Retina (tissue), 1 donor: ENCODE measurements around the gene MAMDC2.
A peak's percentile ranks its signal among the peaks of the same experiment; 100 is the strongest.
"Not testable (repeated sequence)": the region's sequence is repeated elsewhere in the genome, so short reads cannot be mapped to it uniquely, and the experiment has no call there.

Source experiments
- DNase-seq: peaks from one replicate; pipeline ENCODE4 v3.0.0-alpha.2; 2016

MAMDC2 gene

DNA sequence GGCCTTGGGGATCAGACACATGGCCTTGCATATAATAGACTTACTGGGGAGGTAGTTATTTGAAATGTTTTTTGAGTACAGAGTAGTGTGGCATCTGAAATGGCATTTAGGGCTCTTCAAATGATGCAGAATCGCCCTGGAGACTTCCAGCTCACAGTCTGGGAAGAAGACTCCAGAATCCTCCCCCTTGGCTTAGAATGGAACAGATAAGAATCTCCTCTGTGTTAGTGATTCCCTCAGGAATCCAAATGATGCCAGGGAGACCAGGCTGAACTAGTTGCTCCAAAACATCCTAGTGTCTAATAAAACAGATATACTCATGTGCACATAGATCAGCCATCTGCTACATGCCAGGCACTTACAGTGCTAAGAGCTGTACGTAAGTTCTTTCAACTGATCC is 176.6 kb downstream of the MAMDC2 start:
- DNase-seq: no peak

DNA sequence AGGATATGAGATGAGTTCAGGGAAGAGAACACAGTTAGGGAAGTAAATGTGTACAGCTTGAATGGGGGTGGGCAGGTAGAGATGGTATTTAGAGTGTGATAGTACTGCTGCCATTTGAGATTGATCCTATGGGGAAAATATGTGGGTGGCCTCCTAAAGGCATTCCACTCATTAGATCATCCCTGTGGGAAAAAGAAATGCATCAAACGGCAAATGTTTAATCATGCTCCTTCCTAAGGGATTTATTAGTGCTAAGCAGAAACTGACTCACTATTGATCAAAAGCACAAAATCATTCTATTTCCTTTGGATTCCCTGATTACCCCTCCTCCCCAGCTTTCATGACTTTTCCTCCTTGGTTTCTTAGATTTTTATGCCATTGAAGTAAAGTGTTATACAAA is 178.7 kb downstream of the MAMDC2 start:
- no peak for DNase-seq

DNA sequence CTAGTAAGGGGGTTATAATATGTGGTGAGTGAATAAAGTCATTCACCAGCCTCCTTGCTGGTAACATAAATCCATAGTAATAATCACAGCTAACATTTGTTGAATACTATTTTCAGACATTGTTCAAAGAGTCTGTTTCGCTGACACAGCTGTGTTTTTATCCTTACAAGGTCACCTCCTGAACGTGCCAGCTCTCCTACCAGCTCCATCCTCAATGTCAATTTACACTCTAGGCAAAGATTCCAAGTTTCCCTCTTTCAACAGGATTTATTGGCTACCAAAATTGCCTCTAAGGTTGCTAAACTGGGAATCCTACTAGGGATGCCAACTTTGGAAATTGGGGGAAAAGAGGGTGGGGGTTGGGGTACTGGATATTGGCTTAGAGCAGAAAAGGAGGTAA is 184.5 kb downstream of the MAMDC2 start:
- DNase-seq: no peak

DNA sequence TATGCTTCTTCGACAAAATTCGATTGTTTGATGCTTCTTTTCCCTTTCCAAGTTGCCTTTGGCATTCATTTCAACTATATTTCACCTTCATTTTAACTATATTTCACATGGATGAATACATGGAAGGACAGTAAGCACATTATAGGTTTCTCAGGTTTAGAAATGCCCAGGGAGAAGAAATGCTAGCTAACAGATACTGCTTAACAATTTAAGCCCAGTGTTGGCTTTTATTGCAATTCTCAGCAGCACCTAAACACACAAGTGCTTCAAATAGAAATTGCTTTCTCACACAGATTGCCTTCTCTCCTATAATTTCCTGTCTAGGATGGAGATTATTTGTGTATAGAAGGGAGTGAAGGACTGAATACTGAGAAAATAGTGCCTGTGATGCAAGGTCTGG is 185.0 kb downstream of the MAMDC2 start:
- no peak for DNase-seq

DNA sequence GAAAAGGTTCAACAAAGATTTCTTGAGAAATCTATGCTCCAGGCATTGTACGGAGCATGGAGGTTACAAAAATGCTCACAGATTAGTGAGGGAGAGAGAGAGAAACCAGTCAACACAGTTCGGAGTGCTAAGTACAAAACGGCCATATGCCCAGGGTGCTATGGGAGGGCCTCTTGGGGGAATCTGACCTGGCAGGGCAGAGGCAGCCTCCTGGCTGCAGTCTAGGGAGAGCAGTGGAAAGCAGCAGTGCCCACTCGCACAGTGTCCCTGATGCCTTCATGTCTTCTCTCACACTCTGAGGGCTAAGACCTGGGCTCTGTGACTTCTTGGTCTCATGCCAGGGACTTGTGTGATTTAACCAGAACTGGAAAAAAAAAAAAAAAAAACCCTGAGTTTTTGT is 185.4 kb downstream of the MAMDC2 start:
- DNase-seq: peak; percentile 42

DNA sequence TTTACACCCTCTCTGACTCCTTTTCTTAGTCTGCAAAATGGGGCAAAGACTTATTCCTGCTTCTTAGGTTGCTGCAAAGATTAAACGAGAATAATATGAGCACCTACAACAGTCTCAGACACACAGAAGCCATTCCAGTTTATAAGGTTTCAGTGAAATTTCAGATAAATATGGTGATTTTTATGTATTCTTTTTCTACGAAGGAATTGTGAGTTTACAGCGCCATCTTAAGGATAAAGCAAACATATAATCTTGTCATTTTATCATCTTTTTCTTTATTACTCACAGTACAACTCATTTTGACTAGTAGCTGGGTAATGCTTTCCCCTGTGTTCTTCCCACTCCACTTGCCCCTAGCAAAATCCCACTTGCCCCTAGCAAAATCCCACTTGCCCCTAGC is 185.9 kb downstream of the MAMDC2 start:
- no peak for DNase-seq

DNA sequence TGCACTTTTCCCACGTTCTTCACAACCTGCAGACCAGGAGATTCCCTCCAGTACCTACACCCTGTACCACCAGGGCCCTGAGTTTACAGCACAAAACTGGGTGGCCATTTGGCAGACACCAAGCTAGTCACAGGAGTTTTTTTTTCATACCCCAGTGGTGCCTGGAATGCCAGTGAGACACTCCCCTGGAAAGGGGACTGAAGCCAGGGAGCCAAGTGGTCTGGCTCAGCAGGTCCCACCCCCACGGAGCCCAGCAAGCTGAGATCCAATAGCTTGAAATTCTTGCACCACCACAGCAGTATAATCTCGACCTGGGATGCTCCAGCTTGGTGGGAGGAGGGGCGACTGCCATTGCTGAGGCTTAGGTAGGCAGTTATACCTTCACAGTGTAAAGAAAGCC is 188.8 kb downstream of the MAMDC2 start:
- DNase-seq: no peak

DNA sequence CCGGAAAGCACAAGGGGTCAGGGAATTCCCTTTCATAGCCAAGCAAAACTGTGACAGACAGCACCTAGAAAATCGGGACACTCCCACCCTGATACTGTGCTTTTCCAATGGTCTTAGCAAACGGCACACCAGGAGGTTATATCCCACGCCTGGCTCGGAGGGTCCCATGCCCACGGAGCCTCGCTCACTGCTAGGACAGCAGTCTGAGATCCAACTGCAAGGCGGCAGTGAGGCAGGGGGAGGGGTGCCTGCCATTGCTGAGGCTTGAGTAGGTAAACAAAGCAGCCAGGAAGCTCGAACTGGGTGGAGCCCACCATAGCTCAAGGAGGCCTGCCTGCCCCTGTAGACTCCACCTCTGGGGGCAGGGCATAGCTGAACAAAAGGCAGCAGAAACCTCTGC is 190.6 kb downstream of the MAMDC2 start:
- not testable (repeated sequence) for DNase-seq

DNA sequence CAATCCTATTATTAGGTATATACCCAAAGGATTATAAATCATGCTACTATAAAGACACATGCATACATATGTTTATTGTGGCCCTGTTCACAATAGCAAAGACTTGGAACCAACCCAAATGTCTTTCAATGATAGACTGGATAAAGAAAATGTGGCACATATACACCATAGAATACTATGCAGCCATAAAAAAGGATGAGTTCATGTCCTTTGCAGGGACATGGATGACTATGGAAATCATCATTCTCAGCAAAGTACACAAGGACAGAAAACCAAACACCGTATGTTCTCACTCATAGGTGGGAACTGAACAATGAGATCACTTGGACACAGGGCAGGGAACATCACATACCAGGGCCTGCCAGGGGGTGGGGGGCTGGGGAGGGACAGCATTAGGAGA is 202.3 kb downstream of the MAMDC2 start:
- DNase-seq: not testable (repeated sequence)

DNA sequence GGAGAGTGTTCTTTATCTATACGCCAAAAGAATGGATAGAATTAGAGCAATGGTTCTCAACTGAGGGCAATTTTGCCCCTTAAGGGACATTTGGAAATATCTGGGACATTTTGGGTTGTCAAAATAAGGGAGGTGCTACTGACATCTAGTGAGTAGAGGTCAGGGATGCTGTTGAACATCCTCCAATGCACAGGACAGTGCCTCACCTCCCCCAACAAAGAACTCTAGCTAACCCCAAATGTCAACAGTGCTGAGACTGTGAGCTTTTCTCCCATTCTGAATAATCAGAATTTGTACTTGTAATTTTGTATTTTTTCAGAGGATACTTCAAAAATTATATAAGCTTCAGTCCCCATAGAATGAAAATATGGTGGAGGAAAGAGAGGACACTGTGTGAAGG is 206.6 kb downstream of the MAMDC2 start:
- no peak for DNase-seq

DNA sequence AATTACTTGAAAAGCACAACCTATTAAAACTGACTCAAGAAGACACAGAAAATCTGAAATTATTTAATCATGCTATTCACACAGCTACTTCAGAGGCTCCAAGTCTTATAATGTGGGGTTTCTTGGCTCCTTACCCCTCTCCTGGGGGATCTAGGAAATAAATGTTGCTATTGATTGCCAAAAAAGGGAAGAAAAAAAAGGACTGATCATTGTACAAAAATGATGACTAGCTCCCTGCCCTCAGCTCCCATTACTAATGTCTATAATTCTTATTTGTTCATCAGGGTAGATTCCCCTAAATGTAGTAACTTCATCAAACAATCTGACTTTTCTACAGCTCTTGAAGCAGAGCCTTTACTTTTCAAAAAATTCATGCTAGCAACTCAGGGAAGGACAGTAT is 211.8 kb downstream of the MAMDC2 start:
- no peak for DNase-seq

DNA sequence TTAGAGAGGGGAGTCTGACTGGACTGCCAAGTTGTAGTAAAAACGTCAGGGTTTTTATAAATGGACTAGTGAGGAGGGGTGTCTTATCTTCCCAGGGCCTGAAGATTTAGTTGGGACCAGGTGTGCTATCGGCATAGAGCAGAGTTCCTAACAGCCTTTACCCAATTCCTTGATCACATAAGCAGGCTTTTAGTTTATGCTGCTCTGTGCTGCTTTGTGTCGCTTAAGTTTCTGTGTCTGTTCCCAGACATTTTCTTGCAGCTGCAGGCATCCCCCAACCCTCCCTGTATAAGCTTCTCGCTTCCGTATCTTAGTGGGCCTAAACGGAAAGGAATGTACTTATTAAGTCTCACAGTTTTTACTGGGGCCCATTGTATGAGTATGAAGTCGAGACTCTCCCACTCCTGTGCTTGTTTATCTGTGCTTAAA is 212.5 kb downstream of the MAMDC2 start:
- DNase-seq: peak; percentile 17

DNA sequence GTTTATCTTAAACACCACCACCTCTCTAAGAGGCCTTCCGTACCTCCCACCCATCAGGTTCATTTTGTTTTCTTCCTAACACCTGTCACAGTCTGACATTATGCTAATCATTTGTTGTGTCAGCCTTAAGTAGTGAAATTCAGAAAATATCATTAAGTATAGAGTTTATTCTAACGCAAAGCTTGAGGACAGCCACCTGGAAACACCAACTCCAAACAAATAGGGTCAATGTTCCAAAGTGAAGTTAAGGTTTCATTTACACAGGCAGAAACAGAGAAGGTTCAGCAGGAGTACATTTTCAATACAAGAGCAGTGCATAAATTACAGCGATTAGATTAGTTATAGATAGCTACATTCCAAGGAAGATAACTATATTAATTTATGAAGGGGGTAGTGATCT is 213.9 kb downstream of the MAMDC2 start:
- no peak for DNase-seq

DNA sequence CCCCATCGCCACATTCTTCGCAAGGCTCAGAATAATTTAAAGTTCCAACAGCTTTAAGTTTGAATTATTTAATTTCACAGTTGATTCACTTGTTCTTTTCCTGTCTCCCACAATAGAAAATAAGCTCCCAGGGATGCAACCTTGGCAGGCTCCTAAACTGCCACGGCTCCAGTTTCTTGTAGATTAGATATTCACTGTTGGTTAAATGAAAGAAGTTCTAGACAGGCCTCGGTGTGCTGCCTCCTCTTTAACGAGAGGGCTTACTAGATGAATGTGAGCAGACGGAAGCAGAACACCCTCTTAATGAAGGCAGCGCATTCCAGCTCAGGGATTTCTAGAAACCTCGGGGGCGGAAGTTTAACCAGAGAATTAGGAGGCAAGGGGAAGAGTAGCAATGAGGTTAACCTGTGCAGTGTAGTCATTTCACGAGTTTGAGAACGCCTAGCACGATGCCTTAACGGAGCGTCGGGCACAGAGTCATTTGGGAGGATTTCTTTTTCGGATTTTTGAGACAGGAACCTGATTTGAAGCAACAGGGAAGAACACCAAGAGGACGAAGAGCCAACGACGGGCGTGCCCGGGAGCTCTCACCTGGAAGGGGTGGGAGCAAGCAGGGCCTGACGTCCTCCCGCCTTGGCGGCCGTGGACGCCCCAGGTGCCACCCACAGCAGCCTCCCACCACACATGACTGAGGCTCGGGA is 214.5 kb downstream of the MAMDC2 start:
- DNase-seq: no peak

DNA sequence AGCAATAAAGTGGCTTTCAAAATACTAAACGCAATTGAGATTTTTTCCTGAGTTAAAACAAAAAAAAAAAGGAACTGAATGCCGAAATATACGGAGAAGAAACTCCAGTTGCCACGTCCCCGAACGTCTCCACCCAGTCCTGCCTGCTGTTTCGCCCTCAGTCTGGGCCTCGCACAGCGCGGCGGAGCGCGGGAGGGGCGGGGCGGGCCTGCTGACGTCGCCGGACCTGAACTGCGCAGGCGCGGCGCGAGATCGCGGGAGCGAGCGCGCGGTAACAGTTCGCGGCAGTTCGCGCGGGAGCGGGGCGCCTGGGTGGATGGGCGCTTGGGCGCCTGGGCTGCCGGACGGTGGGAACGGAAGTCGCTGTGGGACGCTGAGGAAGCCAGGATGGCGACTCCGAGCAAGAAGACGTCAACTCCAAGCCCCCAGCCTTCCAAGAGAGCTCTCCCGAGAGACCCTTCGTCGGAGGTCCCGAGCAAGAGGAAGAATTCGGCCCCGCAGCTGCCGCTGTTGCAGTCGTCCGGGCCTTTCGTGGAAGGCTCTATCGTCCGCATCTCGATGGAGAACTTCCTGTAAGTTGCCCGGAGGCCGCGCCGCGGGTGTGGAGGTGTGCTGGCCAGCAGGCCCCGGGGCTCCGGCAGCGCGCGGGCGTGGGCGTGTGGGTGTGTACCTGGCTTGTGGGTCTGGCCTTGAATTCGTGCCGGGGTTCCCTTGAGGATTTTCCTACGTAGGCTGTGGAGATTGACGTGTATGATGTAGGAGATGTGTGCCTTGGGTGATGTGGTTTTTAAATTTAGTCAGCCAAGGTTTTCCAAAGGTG is 215.3 kb downstream of the MAMDC2 start, which contains the start of gene SMC5:
TSS of gene SMC5 (plus strand) at position 287 of the 820 bp plus-strand sequence. CDS start at position 388, 101 bp downstream.
- DNase-seq: peak; percentile 97

DNA sequence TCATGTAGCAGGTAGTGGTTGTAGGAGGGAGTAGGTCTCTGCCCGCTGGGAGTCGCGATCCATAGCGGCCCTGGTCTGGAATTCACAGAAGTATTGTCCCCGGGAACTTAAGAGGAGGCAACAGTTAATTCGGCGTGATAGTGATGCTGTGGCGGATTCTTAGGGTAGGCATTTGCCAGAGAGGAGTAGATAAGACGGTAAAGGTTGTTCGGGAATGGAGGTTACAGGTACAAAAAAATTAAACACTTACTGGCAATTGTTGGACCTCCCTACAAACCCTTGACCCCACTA is 215.8 kb downstream of the MAMDC2 start:
- DNase-seq: no peak

DNA sequence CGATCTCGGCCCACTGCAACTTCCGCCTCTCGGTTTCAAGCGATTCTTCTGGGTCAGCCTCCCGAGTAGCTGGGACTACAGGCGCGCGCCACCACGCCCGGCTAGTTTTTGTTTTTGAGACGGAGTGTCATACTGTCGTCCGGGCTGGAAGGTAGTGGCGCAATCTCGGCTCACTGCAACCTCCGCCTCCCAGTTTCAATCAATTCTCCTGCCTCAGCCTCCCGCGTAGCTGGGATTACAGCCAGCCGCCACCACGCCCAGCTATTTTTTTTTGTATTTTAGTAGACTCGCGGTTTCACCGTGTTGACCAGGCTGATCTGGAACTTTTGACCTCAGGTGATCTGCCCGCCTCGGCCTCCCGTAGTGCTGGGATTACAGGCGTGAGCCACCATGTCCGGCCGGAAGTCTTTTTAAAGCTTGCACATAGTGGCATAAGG is 216.4 kb downstream of the MAMDC2 start:
- DNase-seq: no peak

DNA sequence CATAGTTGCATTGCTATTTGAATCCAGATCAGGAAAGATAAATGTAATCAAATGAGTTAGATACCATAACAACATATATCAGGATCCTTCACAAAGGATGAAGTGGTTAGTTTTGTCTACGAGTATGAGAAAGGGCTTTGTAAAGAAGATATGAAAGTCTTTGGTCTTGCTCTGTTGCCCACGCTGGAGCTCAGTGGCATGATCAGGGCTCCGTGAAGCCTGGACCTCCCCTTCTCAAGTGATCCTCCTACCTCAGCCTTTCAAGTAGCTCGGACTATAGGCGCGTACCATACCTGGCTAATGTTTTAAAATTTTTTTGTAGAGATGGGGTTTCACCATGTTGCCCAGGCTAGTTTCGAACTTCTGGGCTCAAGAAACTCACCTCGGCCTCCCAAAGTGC is 217.0 kb downstream of the MAMDC2 start:
- no peak for DNase-seq

DNA sequence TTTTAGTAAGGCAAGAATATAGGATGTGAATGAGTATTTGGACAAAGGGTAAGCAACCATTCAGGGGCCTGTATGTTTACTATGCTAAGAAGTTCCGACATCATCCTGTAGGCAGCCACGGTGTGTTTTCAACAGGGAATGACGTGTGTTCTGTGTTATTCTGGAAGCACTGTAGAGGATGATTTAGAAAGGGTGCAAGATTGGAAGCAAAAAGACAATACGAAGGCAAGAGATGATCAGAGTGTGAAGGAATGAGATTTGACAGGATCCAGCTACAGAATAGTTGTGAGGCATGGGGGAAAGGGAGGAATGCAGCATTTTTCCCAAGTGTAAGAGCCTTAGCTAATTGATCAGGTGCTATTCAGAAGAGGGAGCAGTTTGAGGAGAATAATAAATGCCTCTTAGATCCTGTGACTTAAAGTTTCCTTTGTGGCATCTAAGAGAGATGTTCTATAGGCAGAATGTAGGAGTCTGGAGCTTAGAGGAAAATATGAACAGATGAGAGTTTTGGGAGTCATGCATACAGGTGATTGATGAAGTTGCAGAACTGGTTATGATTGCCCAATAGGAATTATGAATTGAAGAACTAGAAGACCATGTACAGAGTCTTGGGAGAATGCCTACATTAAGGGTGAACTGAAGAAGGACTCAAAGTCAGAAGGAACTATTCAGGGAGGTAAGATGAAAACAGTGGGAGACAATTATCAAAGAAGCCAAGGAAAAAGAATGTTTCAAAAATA is 217.7 kb downstream of the MAMDC2 start:
- DNase-seq: no peak

DNA sequence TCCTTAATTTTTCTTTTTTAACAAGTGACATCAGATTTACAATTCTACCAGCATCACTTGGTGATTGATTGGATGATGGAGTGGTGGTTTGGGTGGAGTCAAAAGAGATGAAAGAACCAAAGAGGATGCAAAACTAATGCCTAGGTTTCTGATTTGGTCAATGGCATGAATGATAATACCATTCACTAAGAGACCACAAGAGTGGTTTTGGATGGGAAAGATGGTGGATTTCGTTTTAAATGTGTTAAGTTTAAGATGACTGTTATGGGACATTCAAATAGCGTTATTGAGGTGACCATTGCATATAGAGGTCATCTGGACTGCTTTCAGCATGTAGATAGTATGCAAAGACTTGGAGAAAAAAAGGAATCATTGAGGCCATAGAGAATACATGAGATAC is 218.7 kb downstream of the MAMDC2 start:
- no peak for DNase-seq

DNA sequence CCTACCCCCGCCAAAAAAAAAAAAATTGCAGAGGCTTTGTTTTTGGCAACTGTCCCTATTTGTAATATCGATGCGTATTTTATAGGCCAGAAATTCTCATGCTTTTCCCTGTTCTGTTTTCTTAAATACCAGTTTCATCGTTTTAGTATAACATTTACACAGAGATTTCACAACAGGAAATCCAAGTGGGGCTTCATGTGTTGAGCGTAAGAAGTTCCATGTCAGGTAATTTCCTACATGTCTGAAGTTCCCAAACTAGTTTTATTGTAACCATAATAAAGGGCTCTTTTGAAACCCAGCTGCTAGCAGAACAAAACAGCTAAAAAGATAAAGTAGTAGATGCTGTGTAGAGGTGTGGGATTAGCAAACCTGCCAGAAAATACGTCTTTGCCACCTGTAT is 219.3 kb downstream of the MAMDC2 start:
- DNase-seq: no peak

DNA sequence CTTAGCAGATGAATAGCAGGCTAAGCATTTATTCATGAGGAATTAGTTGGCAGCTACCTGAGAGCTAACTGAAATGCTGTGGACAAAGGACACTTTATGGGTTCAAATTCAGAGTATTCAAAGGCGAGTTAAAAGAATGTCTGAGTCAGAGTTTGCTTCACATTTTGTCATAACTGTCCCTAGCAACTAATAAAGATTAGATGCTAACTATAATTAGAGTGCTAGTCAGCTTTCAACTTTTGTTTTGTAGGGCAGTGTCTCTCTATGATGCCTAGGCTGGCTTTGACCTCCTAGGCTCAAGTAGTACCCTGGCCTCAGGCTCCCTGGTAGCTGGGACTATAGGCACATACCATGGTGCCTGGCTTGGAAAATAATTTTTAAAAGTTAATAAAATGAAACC is 219.8 kb downstream of the MAMDC2 start:
- DNase-seq: no peak
